ENCODE measurements around the gene KIF5C.

- TF ChIP-seq EZH2 (IDR thresholded peaks at IDR 0.05) (no peak), POLR2AphosphoS5 (IDR thresholded peaks at IDR 0.05; ENCODE audit: borderline replicate concordance, low read depth, low read length) (no peak), FOXP2 (optimal IDR thresholded peaks at IDR 0.05; ENCODE audit: control extremely low read depth, extremely low read length, insufficient read depth) (no peak)
Observed at GRCh38 chr2:148932536-148932935, 57.5 kb downstream of the KIF5C start.

All from SK-N-MC (cell line).